RPMI7951 (cell line): Measurements from ENCODE around the gene PRKG1. TPM values are rescaled to one million over a fixed set of nuclear protein-coding genes. Genes with fewer than 3 reads are reported as not detected.
"Not testable (repeated sequence)": the region's sequence is repeated elsewhere in the genome, so short reads cannot be mapped to it uniquely, and the experiment has no call there.

Source experiments
- DNase-seq: peaks from one replicate; pipeline ENCODE4 v3.0.0-alpha.2; 2012; ENCODE audit warnings: low read depth
- total RNA-seq: library from RNA; depleted of rRNA; stranded (reverse); fragments of >200 nt; shearing (Covaris generic); gene quantifications from 2 replicates; pipeline ENCODE4 v1.2.3, GENCODE V29; 2014

Gene PRKG1
- total RNA-seq, 1 experiment from 2014 or later: 0.12 TPM

GRCh38 chr10:51427758-51428157 lies 353.5 kb downstream of the PRKG1 start:
- DNase-seq: no peak

- DNase-seq: no peak
These were observed 356.2 kb downstream of the PRKG1 start for GRCh38 chr10:51430506-51430905.

GRCh38 chr10:51433949-51434475 lies 359.7 kb downstream of the PRKG1 start:
- DNase-seq: no peak

GRCh38 chr10:51436805-51437204 lies 362.5 kb downstream of the PRKG1 start:
- no peak for DNase-seq

- no peak for DNase-seq
These were observed 365.4 kb downstream of the PRKG1 start for GRCh38 chr10:51439645-51440044.

- no peak for DNase-seq
These were observed 371.3 kb downstream of the PRKG1 start for GRCh38 chr10:51445588-51445987.

- DNase-seq: no peak
These were observed 372.8 kb downstream of the PRKG1 start for GRCh38 chr10:51447119-51447518.

GRCh38 chr10:51455762-51456161 lies 381.5 kb downstream of the PRKG1 start:
- DNase-seq: not testable (repeated sequence)

GRCh38 chr10:51459476-51459875 lies 385.2 kb downstream of the PRKG1 start:
- no peak for DNase-seq

- DNase-seq: no peak
These were observed 387.9 kb downstream of the PRKG1 start for GRCh38 chr10:51462076-51462779.

- DNase-seq: no peak
These were observed 394.1 kb downstream of the PRKG1 start for GRCh38 chr10:51468424-51468823.

- no peak for DNase-seq
These were observed 395.4 kb downstream of the PRKG1 start for GRCh38 chr10:51469686-51470085.

GRCh38 chr10:51471271-51471670 lies 397.0 kb downstream of the PRKG1 start:
- no peak for DNase-seq

- no peak for DNase-seq
These were observed 397.9 kb downstream of the PRKG1 start for GRCh38 chr10:51472154-51472553.

- DNase-seq: no peak
These were observed 405.4 kb downstream of the PRKG1 start for GRCh38 chr10:51479711-51480110.

GRCh38 chr10:51485668-51486067 lies 411.4 kb downstream of the PRKG1 start:
- no peak for DNase-seq

- no peak for DNase-seq
These were observed 413.3 kb downstream of the PRKG1 start for GRCh38 chr10:51487576-51487975.

- no peak for DNase-seq
These were observed 414.6 kb downstream of the PRKG1 start for GRCh38 chr10:51488766-51489408.

GRCh38 chr10:51498424-51498823 lies 424.1 kb downstream of the PRKG1 start:
- DNase-seq: no peak

- DNase-seq: no peak
These were observed 427.1 kb downstream of the PRKG1 start for GRCh38 chr10:51501396-51501795.

GRCh38 chr10:51502124-51502523 lies 427.8 kb downstream of the PRKG1 start:
- DNase-seq: no peak

- no peak for DNase-seq
These were observed 429.1 kb downstream of the PRKG1 start for GRCh38 chr10:51503378-51503777.

- DNase-seq: no peak
These were observed 433.2 kb downstream of the PRKG1 start for GRCh38 chr10:51507476-51507875.
